ENCODE results near the gene ADH7. TPM values are rescaled to one million over a fixed set of nuclear protein-coding genes. Genes with fewer than 3 reads are reported as not detected.

ADH7 gene
- total and polyA plus RNA-seq, 9 of the 15 experiments (the other 6 are each of a cell fraction or from before 2014, with no cell fraction given) = not detected

- intact Hi-C loops (cut with micrococcal nuclease) = no loop called here
- ChIA-PET CTCF (ENCODE audit: low intra/inter-chr PET ratio) (no interaction called here), POLR2A (no interaction called here)
- Histone ChIP-seq H3K9me3 (replicated peaks; ENCODE audit: control insufficient read depth, insufficient read depth, low read depth, low read length) (no peaks in the 10 kb centered on the region), H4K20me1 (replicated peaks; ENCODE audit: control insufficient read depth, insufficient read depth, low read length) (no peaks in the 10 kb centered on the region), H3K9me1 (ENCODE audit: control insufficient read depth, insufficient read depth, low read length) (no peaks in the 10 kb centered on the region), H3K36me3 (ENCODE audit: control insufficient read depth, insufficient read depth, low read length) (no peaks in the 10 kb centered on the region), H2AFZ (ENCODE audit: low read depth, low read length) (no peak overlapping the region), H3K79me2 (ENCODE audit: control insufficient read depth, insufficient read depth, low read length) (no peaks in the 10 kb centered on the region), H3K27me3 (ENCODE audit: control insufficient read depth in 2 of 2, insufficient read depth in 2 of 2, low read length in 2 of 2) (no peaks in the 10 kb centered on the region), H3K4me1 (replicated peaks in 1 of 2; ENCODE audit: control insufficient read depth in 2 of 2, insufficient read depth in 2 of 2, low read length in 2 of 2) (no peaks in the 10 kb centered on the region), H3K4me2 (ENCODE audit: insufficient read depth, low read length) (no peak overlapping the region), H3K4me3 (no peak overlapping the region), H3K27ac (ENCODE audit: extremely low read depth, low read depth, low read length) (no peak overlapping the region), H3K9ac (ENCODE audit: insufficient read depth in 1 of 2, low read depth in 2 of 2, low read length in 2 of 2) (no peak overlapping the region)
- 0% methylated on average over 3 of the region's 3 CpGs for WGBS (ENCODE audit: insufficient coverage, low coverage, missing lambda C conversion rate)
- FAIRE-seq (no peak), ATAC-seq (no peak), DNase-seq (ENCODE audit: extremely low read depth in 1 of 4, low spot score in 3 of 4) (peak in 2 of 4 experiments; percentile 11 to 16)
- in situ Hi-C loops (cut with MboI) = no loop called here
- BruUV-seq (replicated peaks) = no TSS peak
- TF ChIP-seq GABPB2 (CRISPR knock-in tag; conservative IDR thresholded peaks at IDR 0.05) (no peak), BACH1 (tag; IDR thresholded peaks at IDR 0.05) (peak; percentile 58; the same call in 1 of the 2 replicates), DACH1 (IDR thresholded peaks at IDR 0.05; ENCODE audit: partially characterized antibody) (no peak), CEBPB (tag; IDR thresholded peaks at IDR 0.05) (no peak), ZNF766 (CRISPR knock-in tag; conservative IDR thresholded peaks at IDR 0.05) (peak; percentile 91), NFE2 (IDR thresholded peaks at IDR 0.05; ENCODE audit: low read depth) (peak; percentile 86), ELF2 (CRISPR knock-in tag; IDR thresholded peaks at IDR 0.05) (no peak), MEIS2 (IDR thresholded peaks at IDR 0.05; ENCODE audit: partially characterized antibody) (peak; percentile 36), PTBP1 (IDR thresholded peaks at IDR 0.05; ENCODE audit: low read depth, low read length) (no peak), BCL6 (CRISPR knock-in tag; IDR thresholded peaks at IDR 0.05) (no peak), MTA1 (IDR thresholded peaks at IDR 0.05; ENCODE audit: borderline replicate concordance) (no peak), HMG20B (CRISPR knock-in tag; IDR thresholded peaks at IDR 0.05) (no peak), IRF2 (CRISPR knock-in tag; IDR thresholded peaks at IDR 0.05) (no peak), MXI1 (IDR thresholded peaks at IDR 0.05; ENCODE audit: low read depth, low read length) (no peak), ZNF592 (IDR thresholded peaks at IDR 0.05) (no peak), MAFG (tag; conservative IDR thresholded peaks at IDR 0.05) (peak; percentile 86), FOXA1 (IDR thresholded peaks at IDR 0.05; ENCODE audit: borderline replicate concordance) (no peak), CBX8 (IDR thresholded peaks at IDR 0.05; ENCODE audit: borderline replicate concordance, extremely low read depth, low read depth, low read length, poor library complexity, severe bottlenecking) (no peak), TCF7 (IDR thresholded peaks at IDR 0.05; ENCODE audit: borderline replicate concordance) (no peak)
- TF ChIP-seq, protein P1, sequence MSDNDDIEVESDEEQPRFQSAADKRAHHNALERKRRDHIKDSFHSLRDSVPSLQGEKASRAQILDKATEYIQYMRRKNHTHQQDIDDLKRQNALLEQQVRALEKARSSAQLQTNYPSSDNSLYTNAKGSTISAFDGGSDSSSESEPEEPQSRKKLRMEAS (CRISPR knock-in tag; IDR thresholded peaks at IDR 0.05) = no peak
- TF ChIP-seq, protein P2, sequence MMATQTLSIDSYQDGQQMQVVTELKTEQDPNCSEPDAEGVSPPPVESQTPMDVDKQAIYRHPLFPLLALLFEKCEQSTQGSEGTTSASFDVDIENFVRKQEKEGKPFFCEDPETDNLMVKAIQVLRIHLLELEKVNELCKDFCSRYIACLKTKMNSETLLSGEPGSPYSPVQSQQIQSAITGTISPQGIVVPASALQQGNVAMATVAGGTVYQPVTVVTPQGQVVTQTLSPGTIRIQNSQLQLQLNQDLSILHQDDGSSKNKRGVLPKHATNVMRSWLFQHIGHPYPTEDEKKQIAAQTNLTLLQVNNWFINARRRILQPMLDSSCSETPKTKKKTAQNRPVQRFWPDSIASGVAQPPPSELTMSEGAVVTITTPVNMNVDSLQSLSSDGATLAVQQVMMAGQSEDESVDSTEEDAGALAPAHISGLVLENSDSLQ (IDR thresholded peaks at IDR 0.05) = peak; percentile 4; the same call in 1 of the 2 replicates
These were observed 11.9 kb upstream of the ADH7 start for GRCh38 chr4:99447079-99447478.
